ENCODE measurements around the gene RPS6KA2.
"Not testable (repeated sequence)": the region's sequence is repeated elsewhere in the genome, so short reads cannot be mapped to it uniquely, and the experiment has no call there.

Gene RPS6KA2

DNA sequence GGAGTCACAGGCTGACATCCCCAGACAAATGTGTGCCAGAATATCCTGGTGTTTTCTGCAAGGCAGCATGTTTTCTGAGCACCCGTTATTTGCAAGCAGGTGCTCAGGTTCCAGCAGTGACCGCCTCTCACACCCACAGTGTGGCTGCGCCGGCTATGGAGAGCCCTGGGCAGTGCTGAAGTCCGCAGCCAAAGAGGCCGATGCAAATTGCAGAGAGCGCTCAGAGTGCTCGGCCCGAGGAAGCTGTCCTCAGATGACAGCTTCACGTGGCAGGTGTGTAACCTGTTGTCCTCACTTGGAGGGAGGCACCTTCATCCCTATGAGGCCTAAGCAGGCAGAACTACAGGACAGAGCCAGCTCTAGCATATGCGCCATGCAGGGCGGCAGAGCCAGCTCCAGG is 220.9 kb downstream of the RPS6KA2 start:
- peaks cover 0 to 12% (median 2%) of the 10 kb centered on the region in 4 experiments for H3K4me1 ChIP-seq (ENCODE audit: control extremely low read depth in 1 of 4, control insufficient read depth in 4 of 4, insufficient read depth in 4 of 4, low read length in 3 of 4)
- ChIA-PET POLR2A (no interaction called here), CTCF (interaction anchor here (1.3 to 1.8 kb wide), 4 partner anchors 12 to 130 kb away, joined by 3 to 5 read pairs (median 4); no protein-coding TSS in a partner anchor)
- H3K9me3 ChIP-seq (ENCODE audit: control extremely low read depth in 1 of 5, control insufficient read depth in 4 of 5, insufficient read depth in 2 of 5, low read depth in 1 of 5, low read length in 4 of 5): no peaks in the 10 kb centered on the region
- WGBS (ENCODE audit: insufficient coverage): 96% methylated on average over 12 of the region's 12 CpGs
- no peaks in the 10 kb centered on the region for H3K36me3 ChIP-seq (ENCODE audit: control insufficient read depth in 4 of 4, insufficient read depth in 4 of 4, low read length in 3 of 4)
- DNase-seq: no peak
- H3K27ac ChIP-seq (ENCODE audit: insufficient read depth in 1 of 2, low read depth in 1 of 2, low read length in 2 of 2, poor library complexity in 1 of 2, severe bottlenecking in 2 of 2): no peak overlapping the region
- no peaks in the 10 kb centered on the region for H3K27me3 ChIP-seq (replicated peaks in 2 of 5; ENCODE audit: control insufficient read depth in 4 of 5, insufficient read depth in 5 of 5, low read length in 4 of 5)
- H3K4me3 ChIP-seq (ENCODE audit: control insufficient read depth in 1 of 7, extremely low read depth in 1 of 7, insufficient read depth in 4 of 7, low read depth in 2 of 7, low read length in 6 of 7): no peak overlapping the region

- CTCF ChIA-PET: interaction anchor here (0.8 to 2.6 kb wide), 7 partner anchors 10 to 129 kb away, joined by 3 to 10 read pairs (median 4); no protein-coding TSS in a partner anchor
- no peaks in the 10 kb centered on the region for H3K9me3 ChIP-seq (ENCODE audit: control extremely low read depth in 1 of 5, control insufficient read depth in 4 of 5, insufficient read depth in 2 of 5, low read depth in 1 of 5, low read length in 4 of 5)
- WGBS (ENCODE audit: insufficient coverage): 93% methylated on average over 4 of the region's 7 CpGs
- H3K36me3 ChIP-seq (ENCODE audit: control insufficient read depth in 4 of 4, insufficient read depth in 4 of 4, low read length in 3 of 4): no peaks in the 10 kb centered on the region
- no peak overlapping the region for H3K4me3 ChIP-seq (ENCODE audit: control insufficient read depth in 1 of 7, extremely low read depth in 1 of 7, insufficient read depth in 4 of 7, low read depth in 2 of 7, low read length in 6 of 7)
- POLR2A ChIA-PET: no interaction called here
- H3K27me3 ChIP-seq (replicated peaks in 2 of 5; ENCODE audit: control insufficient read depth in 4 of 5, insufficient read depth in 5 of 5, low read length in 4 of 5): no peaks in the 10 kb centered on the region
- H3K4me1 ChIP-seq (ENCODE audit: control extremely low read depth in 1 of 4, control insufficient read depth in 4 of 4, insufficient read depth in 4 of 4, low read length in 3 of 4): peaks cover 0 to 14% (median 1%) of the 10 kb centered on the region in 4 experiments
- DNase-seq: no peak
- no peak overlapping the region for H3K27ac ChIP-seq (ENCODE audit: insufficient read depth in 1 of 2, low read depth in 1 of 2, low read length in 2 of 2, poor library complexity in 1 of 2, severe bottlenecking in 2 of 2)
Observed at GRCh38 chr6:166405386-166405785, 221.7 kb downstream of the RPS6KA2 start.

DNA sequence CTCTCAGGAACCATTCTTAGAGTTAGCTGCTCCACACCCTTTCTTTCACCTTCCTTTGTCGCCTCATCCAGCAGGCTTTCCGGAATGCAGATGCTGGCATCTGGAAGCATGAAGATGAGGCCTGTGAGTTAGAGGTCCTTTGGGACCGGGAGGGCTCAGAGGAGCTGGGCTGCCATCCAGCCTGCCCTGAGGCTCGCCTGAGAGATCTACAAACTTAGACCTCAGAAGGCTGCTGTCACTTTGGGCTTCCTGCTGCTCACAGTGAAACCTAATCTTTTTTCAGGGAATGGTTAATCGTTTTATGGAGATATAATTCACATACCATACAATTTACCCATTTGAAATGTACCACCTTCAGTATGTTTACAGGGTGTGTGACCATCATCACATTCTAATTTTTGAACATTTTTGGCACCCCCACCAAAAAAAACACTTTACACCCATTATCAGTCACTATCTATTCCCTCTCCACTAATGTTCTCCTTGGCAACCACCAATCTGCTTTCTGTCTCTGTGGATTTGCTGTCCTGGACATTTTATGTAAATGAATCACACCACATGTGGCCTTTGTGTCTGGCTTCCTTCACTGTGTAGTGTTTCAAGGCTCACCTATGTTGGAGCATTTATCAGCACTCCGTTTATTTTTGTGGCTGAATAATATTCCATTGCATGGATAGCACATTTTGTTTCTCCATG is 224.3 kb downstream of the RPS6KA2 start:
- H3K27ac ChIP-seq (ENCODE audit: insufficient read depth in 1 of 2, low read depth in 1 of 2, low read length in 2 of 2, poor library complexity in 1 of 2, severe bottlenecking in 2 of 2): no peak overlapping the region
- CTCF ChIA-PET: interaction anchor here (2.6 to 8.3 kb wide), 3 partner anchors 10 to 91 kb away, joined by 10 to 118 read pairs (median 20); no protein-coding TSS in a partner anchor
- H3K9me3 ChIP-seq (ENCODE audit: control extremely low read depth in 1 of 5, control insufficient read depth in 4 of 5, insufficient read depth in 2 of 5, low read depth in 1 of 5, low read length in 4 of 5): peaks cover 0 to 4% (median 0%) of the 10 kb centered on the region in 5 experiments
- WGBS (ENCODE audit: insufficient coverage): 91% methylated on average over 5 of the region's 6 CpGs
- no peak for DNase-seq
- no peak overlapping the region for H3K4me3 ChIP-seq (ENCODE audit: control insufficient read depth in 1 of 7, extremely low read depth in 1 of 7, insufficient read depth in 4 of 7, low read depth in 2 of 7, low read length in 6 of 7)
- no peaks in the 10 kb centered on the region for H3K36me3 ChIP-seq (ENCODE audit: control insufficient read depth in 4 of 4, insufficient read depth in 4 of 4, low read length in 3 of 4)
- no peaks in the 10 kb centered on the region for H3K27me3 ChIP-seq (replicated peaks in 2 of 5; ENCODE audit: control insufficient read depth in 4 of 5, insufficient read depth in 5 of 5, low read length in 4 of 5)
- POLR2A ChIA-PET: interaction anchor here (0.6 kb wide), 1 partner anchor 27 kb away, joined by 5 read pairs; no protein-coding TSS in a partner anchor
- peaks cover 0 to 2% (median 0%) of the 10 kb centered on the region in 4 experiments for H3K4me1 ChIP-seq (ENCODE audit: control extremely low read depth in 1 of 4, control insufficient read depth in 4 of 4, insufficient read depth in 4 of 4, low read length in 3 of 4)

GRCh38 chr6:166400649-166401250 is 226.3 kb downstream of the RPS6KA2 start:
- H3K4me3 ChIP-seq (ENCODE audit: control insufficient read depth in 1 of 7, extremely low read depth in 1 of 7, insufficient read depth in 4 of 7, low read depth in 2 of 7, low read length in 6 of 7); H3K27me3 ChIP-seq (replicated peaks in 2 of 5; ENCODE audit: control insufficient read depth in 4 of 5, insufficient read depth in 5 of 5, low read length in 4 of 5); POLR2A ChIA-PET; H3K36me3 ChIP-seq (ENCODE audit: control insufficient read depth in 4 of 4, insufficient read depth in 4 of 4, low read length in 3 of 4); H3K4me1 ChIP-seq (ENCODE audit: control extremely low read depth in 1 of 4, control insufficient read depth in 4 of 4, insufficient read depth in 4 of 4, low read length in 3 of 4); H3K9me3 ChIP-seq (ENCODE audit: control extremely low read depth in 1 of 5, control insufficient read depth in 4 of 5, insufficient read depth in 2 of 5, low read depth in 1 of 5, low read length in 4 of 5); H3K27ac ChIP-seq (ENCODE audit: insufficient read depth in 1 of 2, low read depth in 1 of 2, low read length in 2 of 2, poor library complexity in 1 of 2, severe bottlenecking in 2 of 2): not testable (repeated sequence)
- CTCF ChIA-PET: interaction anchor here (0.6 to 8.3 kb wide), 30 partner anchors 8 to 141 kb away, joined by 3 to 118 read pairs (median 5); no protein-coding TSS in a partner anchor
- peak; percentile 76 to 83 (median 78) for DNase-seq
- 32% methylated on average over 13 of the region's 16 CpGs for WGBS (ENCODE audit: insufficient coverage)

GRCh38 chr6:166400181-166400580 is 226.9 kb downstream of the RPS6KA2 start:
- POLR2A ChIA-PET: no interaction called here
- Histone ChIP-seq H3K4me3 (ENCODE audit: control insufficient read depth in 1 of 7, extremely low read depth in 1 of 7, insufficient read depth in 4 of 7, low read depth in 2 of 7, low read length in 6 of 7) (no peak overlapping the region), H3K9me3 (ENCODE audit: control extremely low read depth in 1 of 5, control insufficient read depth in 4 of 5, insufficient read depth in 2 of 5, low read depth in 1 of 5, low read length in 4 of 5) (peaks cover 0 to 5% (median 0%) of the 10 kb centered on the region in 5 experiments), H3K36me3 (ENCODE audit: control insufficient read depth in 4 of 4, insufficient read depth in 4 of 4, low read length in 3 of 4) (no peaks in the 10 kb centered on the region), H3K4me1 (ENCODE audit: control extremely low read depth in 1 of 4, control insufficient read depth in 4 of 4, insufficient read depth in 4 of 4, low read length in 3 of 4) (peaks cover 0 to 2% (median 0%) of the 10 kb centered on the region in 4 experiments), H3K27ac (ENCODE audit: insufficient read depth in 1 of 2, low read depth in 1 of 2, low read length in 2 of 2, poor library complexity in 1 of 2, severe bottlenecking in 2 of 2) (no peak overlapping the region), H3K27me3 (replicated peaks in 2 of 5; ENCODE audit: control insufficient read depth in 4 of 5, insufficient read depth in 5 of 5, low read length in 4 of 5) (no peaks in the 10 kb centered on the region)
- 100% methylated on average over 1 of the region's 2 CpGs for WGBS (ENCODE audit: insufficient coverage)
- DNase-seq: no peak
- CTCF ChIA-PET: interaction anchor here (0.6 to 8.3 kb wide), 30 partner anchors 7 to 141 kb away, joined by 3 to 118 read pairs (median 6); no protein-coding TSS in a partner anchor

- H3K4me3 ChIP-seq (ENCODE audit: control insufficient read depth in 1 of 7, extremely low read depth in 1 of 7, insufficient read depth in 4 of 7, low read depth in 2 of 7, low read length in 6 of 7): no peak overlapping the region
- WGBS (ENCODE audit: insufficient coverage): 100% methylated on average over 2 of the region's 3 CpGs
- peaks cover 0 to 2% (median 0%) of the 10 kb centered on the region in 4 experiments for H3K4me1 ChIP-seq (ENCODE audit: control extremely low read depth in 1 of 4, control insufficient read depth in 4 of 4, insufficient read depth in 4 of 4, low read length in 3 of 4)
- no peaks in the 10 kb centered on the region for H3K36me3 ChIP-seq (ENCODE audit: control insufficient read depth in 4 of 4, insufficient read depth in 4 of 4, low read length in 3 of 4)
- peaks cover 0 to 5% (median 0%) of the 10 kb centered on the region in 5 experiments for H3K9me3 ChIP-seq (ENCODE audit: control extremely low read depth in 1 of 5, control insufficient read depth in 4 of 5, insufficient read depth in 2 of 5, low read depth in 1 of 5, low read length in 4 of 5)
- H3K27ac ChIP-seq (ENCODE audit: insufficient read depth in 1 of 2, low read depth in 1 of 2, low read length in 2 of 2, poor library complexity in 1 of 2, severe bottlenecking in 2 of 2): no peak overlapping the region
- DNase-seq: no peak
- POLR2A ChIA-PET: interaction anchor here (0.5 to 0.6 kb wide), 2 partner anchors 13 to 85 kb away, joined by 3 read pairs; no protein-coding TSS in a partner anchor
- H3K27me3 ChIP-seq (replicated peaks in 2 of 5; ENCODE audit: control insufficient read depth in 4 of 5, insufficient read depth in 5 of 5, low read length in 4 of 5): no peaks in the 10 kb centered on the region
- CTCF ChIA-PET: interaction anchor here (0.7 to 8.3 kb wide), 15 partner anchors 9 to 124 kb away, joined by 3 to 118 read pairs (median 4); no protein-coding TSS in a partner anchor
Observed at GRCh38 chr6:166398348-166398747, 228.7 kb downstream of the RPS6KA2 start.
